Ishikawa (cell line): ENCODE measurements around the gene PILRA.

Experiments
- CEBPB ChIP-seq: IDR thresholded peaks from 2 replicates; pipeline ENCODE4 v1.6.1; 2012
- CREB1 ChIP-seq: IDR thresholded peaks from 2 replicates; pipeline ENCODE4 v1.6.1; 2012; ENCODE audit warnings: low read depth
- EGR1 ChIP-seq: IDR thresholded peaks from 2 replicates; pipeline ENCODE4 v1.6.1; 2012
- EP300 ChIP-seq: IDR thresholded peaks from 2 replicates; pipeline ENCODE4 v1.6.1; 2012; ENCODE audit warnings: borderline replicate concordance
- FOXM1 ChIP-seq: IDR thresholded peaks from 2 replicates; pipeline ENCODE4 v1.6.1; 2012; ENCODE audit warnings: low read depth, borderline replicate concordance
- MAX ChIP-seq: IDR thresholded peaks from 2 replicates; pipeline ENCODE4 v1.6.1; 2012
- NFIC ChIP-seq: IDR thresholded peaks from 2 replicates; pipeline ENCODE4 v1.6.1; 2012
- RAD21 ChIP-seq: IDR thresholded peaks from 2 replicates; pipeline ENCODE4 v1.6.1; 2012; ENCODE audit warnings: low read depth
- REST ChIP-seq: IDR thresholded peaks from 2 replicates; pipeline ENCODE4 v1.6.1; 2012; ENCODE audit warnings: low read depth, mild to moderate bottlenecking
- TAF1 ChIP-seq: IDR thresholded peaks from 2 replicates; pipeline ENCODE4 v1.6.1; 2012; ENCODE audit warnings: low read depth, mild to moderate bottlenecking
- TCF12 ChIP-seq: IDR thresholded peaks from 2 replicates; pipeline ENCODE4 v1.6.1; 2012; ENCODE audit warnings: low read depth
- TEAD4 ChIP-seq: IDR thresholded peaks from 2 replicates; pipeline ENCODE4 v1.6.1; 2012
- USF1 ChIP-seq: IDR thresholded peaks from 2 replicates; pipeline ENCODE4 v1.6.1; 2012
- YY1 ChIP-seq: IDR thresholded peaks from 2 replicates; pipeline ENCODE4 v1.6.1; 2012; ENCODE audit warnings: low read depth
- ZBTB7A ChIP-seq: IDR thresholded peaks from 2 replicates; pipeline ENCODE4 v1.6.1; 2012; ENCODE audit warnings: low read depth

The PILRA gene

GRCh38 chr7:100358027-100358856 lies 15.0 kb upstream of the PILRA start, which contains the start of gene PILRB:
Gene PILRB, plus strand, starts transcription at chr7:100358117. Its CDS starts 186 bp downstream, at chr7:100358303.
- TF ChIP-seq NFIC: no peak
- TF ChIP-seq ZBTB7A: no peak
- no peak for TF ChIP-seq REST
- no peak for TF ChIP-seq TCF12
- TF ChIP-seq YY1: no peak

- no peak for TF ChIP-seq REST
- TF ChIP-seq EGR1: no peak
- no peak for TF ChIP-seq NFIC
- TF ChIP-seq TEAD4: no peak
- TF ChIP-seq ZBTB7A: no peak
- TF ChIP-seq YY1: no peak
These were observed 14.5 kb upstream of the PILRA start for GRCh38 chr7:100358857-100359212.

- TF ChIP-seq REST (no peak), MAX (no peak), ZBTB7A (no peak), CEBPB (no peak), EGR1 (no peak), TEAD4 (no peak), RAD21 (no peak), FOXM1 (no peak), NFIC (no peak), EP300 (no peak), YY1 (no peak), TCF12 (no peak), TAF1 (no peak), CREB1 (no peak), USF1 (no peak)
These were observed 13.0 kb upstream of the PILRA start for GRCh38 chr7:100360135-100360854.

GRCh38 chr7:100363098-100363497 lies 10.2 kb upstream of the PILRA start:
- TF ChIP-seq REST: no peak
- no peak for TF ChIP-seq EP300
- TF ChIP-seq CREB1: no peak
- no peak for TF ChIP-seq FOXM1
- TF ChIP-seq TAF1: no peak
- no peak for TF ChIP-seq TEAD4
